SH-SY5Y (cell line): Measurements from ENCODE around the gene KRTAP5-4.

Experiments used
- GATA2 ChIP-seq: IDR thresholded peaks from 2 replicates; pipeline ENCODE4 v1.6.1; 2011; ENCODE audit warnings: mild to moderate bottlenecking, low read depth, low read length
- GATA3 ChIP-seq: IDR thresholded peaks from 2 replicates; pipeline ENCODE4 v1.6.1; 2011; ENCODE audit warnings: low read depth, mild to moderate bottlenecking, low read length, moderate library complexity

GRCh38 chr11:1654388-1655167 is 32.6 kb upstream of the KRTAP5-4 start:
- TF ChIP-seq GATA2 (no peak), GATA3 (no peak)
